Endodermal cell (in vitro differentiated cells): ENCODE data around the gene ITGA11. TPM values are rescaled to one million over a fixed set of nuclear protein-coding genes. Genes with fewer than 3 reads are reported as not detected.

Experiments
- DNase-seq: peaks from one replicate; pipeline ENCODE4 v3.0.0-alpha.2; 2017
- H3K27ac ChIP-seq: 2 replicates; pipeline ENCODE4 v1.5.1; 2013; ENCODE audit warnings: mild to moderate bottlenecking, low read depth, low read length, moderate library complexity
- H3K27me3 ChIP-seq: 2 replicates; pipeline ENCODE4 v1.6.1; 2013; ENCODE audit warnings: mild to moderate bottlenecking, low read length, moderate library complexity; ENCODE audit not compliant: insufficient read depth, control insufficient read depth, poor library complexity, severe bottlenecking
- H3K36me3 ChIP-seq: 2 replicates; pipeline ENCODE4 v1.7.0; 2013; ENCODE audit warnings: mild to moderate bottlenecking, low read length, moderate library complexity; ENCODE audit not compliant: control insufficient read depth, insufficient read depth
- H3K4me1 ChIP-seq: one replicate; pipeline ENCODE4 v1.7.0; 2013; ENCODE audit warnings: low read length; ENCODE audit not compliant: control insufficient read depth, insufficient read depth
- H3K4me3 ChIP-seq: 2 replicates; pipeline ENCODE4 v1.5.1; 2013; ENCODE audit warnings: mild to moderate bottlenecking, low read length, moderate library complexity
- H3K9ac ChIP-seq: 2 replicates; pipeline ENCODE4 v1.6.1; 2013; ENCODE audit warnings: mild to moderate bottlenecking, low read length, moderate library complexity; ENCODE audit not compliant: poor library complexity, severe bottlenecking; ENCODE audit errors: extremely low read depth
- H3K9me3 ChIP-seq: 2 replicates; pipeline ENCODE4 v1.6.1; 2013; ENCODE audit warnings: mild to moderate bottlenecking, low read length, moderate library complexity; ENCODE audit not compliant: control insufficient read depth
- H3K27ac Mint-ChIP-seq: 2 replicates; pipeline ENCODE4 v1.8.0; 2020; ENCODE audit warnings: mixed read lengths
- H3K27me3 Mint-ChIP-seq: 2 replicates; pipeline ENCODE4 v1.8.0; 2021; ENCODE audit warnings: mild to moderate bottlenecking, mixed read lengths; ENCODE audit not compliant: insufficient read depth
- H3K36me3 Mint-ChIP-seq: 2 replicates; pipeline ENCODE4 v1.8.0; 2020; ENCODE audit warnings: low read depth, mixed read lengths
- H3K4me1 Mint-ChIP-seq: 2 replicates; pipeline ENCODE4 v1.8.0; 2020; ENCODE audit warnings: mixed read lengths
- H3K4me3 Mint-ChIP-seq: 2 replicates; pipeline ENCODE4 v1.8.0; 2020; ENCODE audit warnings: mild to moderate bottlenecking, moderate library complexity, mixed read lengths
- H3K9me3 Mint-ChIP-seq: 2 replicates; pipeline ENCODE4 v1.8.0; 2020; ENCODE audit warnings: mild to moderate bottlenecking, mixed read lengths
- WGBS, 2 experiments: methylation state at CpG; one replicate each; pipeline versions ENCODE4 v1.1.5 to v1.1.7; 2013; ENCODE audit warnings: missing lambda C conversion rate in 2 of 2, mixed read lengths in 1 of 2; ENCODE audit not compliant: insufficient coverage in 1 of 2, insufficient read length in 1 of 2; 5-methylcytosine and 5-hydroxymethylcytosine counted together
- total RNA-seq, 2 donors: library from RNA; stranded (reverse); fragmentation: NEBNext Ultra II Directional in 1 of 2; extraction: Animal tissue kit (Norgen Biotek cat#: 25700) in 1 of 2; gene quantifications; 2 replicates in 1 of 2; 3 replicates in 1 of 2; pipeline ENCODE4 v1.2.1, GENCODE V29; 2021
- TF ChIP-seq, protein P1 (sequence below): fragments of 200-600 bp; sonication (generic); conservative IDR thresholded peaks from 2 replicates; pipeline ENCODE4 v1.5.0; 2021; ENCODE audit warnings: antibody characterized with exemption, mild to moderate bottlenecking

ITGA11 gene
- total RNA-seq, 2 donors from 2014 or later = 0.35 to 1.4 TPM

GRCh38 chr15:68417051-68417450, 14.9 kb downstream of the ITGA11 start:
- TF ChIP-seq, protein P1, sequence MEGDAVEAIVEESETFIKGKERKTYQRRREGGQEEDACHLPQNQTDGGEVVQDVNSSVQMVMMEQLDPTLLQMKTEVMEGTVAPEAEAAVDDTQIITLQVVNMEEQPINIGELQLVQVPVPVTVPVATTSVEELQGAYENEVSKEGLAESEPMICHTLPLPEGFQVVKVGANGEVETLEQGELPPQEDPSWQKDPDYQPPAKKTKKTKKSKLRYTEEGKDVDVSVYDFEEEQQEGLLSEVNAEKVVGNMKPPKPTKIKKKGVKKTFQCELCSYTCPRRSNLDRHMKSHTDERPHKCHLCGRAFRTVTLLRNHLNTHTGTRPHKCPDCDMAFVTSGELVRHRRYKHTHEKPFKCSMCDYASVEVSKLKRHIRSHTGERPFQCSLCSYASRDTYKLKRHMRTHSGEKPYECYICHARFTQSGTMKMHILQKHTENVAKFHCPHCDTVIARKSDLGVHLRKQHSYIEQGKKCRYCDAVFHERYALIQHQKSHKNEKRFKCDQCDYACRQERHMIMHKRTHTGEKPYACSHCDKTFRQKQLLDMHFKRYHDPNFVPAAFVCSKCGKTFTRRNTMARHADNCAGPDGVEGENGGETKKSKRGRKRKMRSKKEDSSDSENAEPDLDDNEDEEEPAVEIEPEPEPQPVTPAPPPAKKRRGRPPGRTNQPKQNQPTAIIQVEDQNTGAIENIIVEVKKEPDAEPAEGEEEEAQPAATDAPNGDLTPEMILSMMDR = no peak
- no peaks in the 10 kb centered on the region for H3K36me3 Mint-ChIP-seq
- Histone ChIP-seq H3K27ac (no peak overlapping the region), H3K36me3 (no peaks in the 10 kb centered on the region), H3K4me1 (peaks cover 14% of the 10 kb centered on the region), H3K9me3 (no peaks in the 10 kb centered on the region), H3K27me3 (peaks cover 4% of the 10 kb centered on the region), H3K9ac (no peak overlapping the region), H3K4me3 (no peak overlapping the region)
- peaks cover 38% of the 10 kb centered on the region for H3K4me1 Mint-ChIP-seq
- peak; percentile 23 for DNase-seq
- no peaks in the 10 kb centered on the region for H3K9me3 Mint-ChIP-seq
- H3K4me3 Mint-ChIP-seq = no peak overlapping the region
- no peak overlapping the region for H3K27ac Mint-ChIP-seq
- H3K27me3 Mint-ChIP-seq = peaks cover 1% of the 10 kb centered on the region
- 50 to 63% methylated on average over 2 to 3 of the region's 3 CpGs for WGBS, 2 experiments

GRCh38 chr15:68416158-68416535, 15.8 kb downstream of the ITGA11 start:
- H3K4me1 ChIP-seq = peaks cover 5% of the 10 kb centered on the region
- Mint-ChIP-seq H3K27ac (no peak overlapping the region), H3K27me3 (peaks cover 1% of the 10 kb centered on the region), H3K36me3 (no peaks in the 10 kb centered on the region), H3K9me3 (no peaks in the 10 kb centered on the region), H3K4me3 (no peak overlapping the region), H3K4me1 (peaks cover 29% of the 10 kb centered on the region)
- 64 to 70% methylated on average over 4 of the region's 4 CpGs for WGBS, 2 experiments
- peak; percentile 30 for DNase-seq
- H3K36me3 ChIP-seq = no peaks in the 10 kb centered on the region
- no peaks in the 10 kb centered on the region for H3K9me3 ChIP-seq
- no peak overlapping the region for H3K4me3 ChIP-seq
- peaks cover 4% of the 10 kb centered on the region for H3K27me3 ChIP-seq
- no peak overlapping the region for H3K9ac ChIP-seq
- H3K27ac ChIP-seq = no peak overlapping the region
- TF ChIP-seq, protein P1 = no peak

GRCh38 chr15:68415501-68416157, 16.3 kb downstream of the ITGA11 start:
- TF ChIP-seq, protein P1 = peak; percentile 25
- DNase-seq = peak; percentile 51
- H3K9me3 ChIP-seq = no peaks in the 10 kb centered on the region
- H3K36me3 Mint-ChIP-seq = no peaks in the 10 kb centered on the region
- no peak overlapping the region for H3K27ac Mint-ChIP-seq
- no peak overlapping the region for H3K9ac ChIP-seq
- no peaks in the 10 kb centered on the region for H3K9me3 Mint-ChIP-seq
- WGBS, 2 experiments = 90 to 96% methylated on average over 5 to 6 of the region's 6 CpGs
- no peaks in the 10 kb centered on the region for H3K36me3 ChIP-seq
- peaks cover 4% of the 10 kb centered on the region for H3K4me1 ChIP-seq
- H3K27ac ChIP-seq = no peak overlapping the region
- no peak overlapping the region for H3K4me3 ChIP-seq
- H3K27me3 ChIP-seq = peaks cover 4% of the 10 kb centered on the region
- peaks cover 1% of the 10 kb centered on the region for H3K27me3 Mint-ChIP-seq
- no peak overlapping the region for H3K4me3 Mint-ChIP-seq
- peaks cover 26% of the 10 kb centered on the region for H3K4me1 Mint-ChIP-seq
